Mesenchymal stem cell (in vitro differentiated cells and primary cell): ENCODE results near the gene B4GALNT2.

Experiments
- DNase-seq: peaks from one replicate; pipeline ENCODE4 v3.0.0-alpha.2; 2013
- H2AFZ ChIP-seq: one replicate; pipeline ENCODE4 v1.6.1; 2013; ENCODE audit warnings: low read depth, mild to moderate bottlenecking, control low read depth, inconsistent platforms, low read length, moderate library complexity
- H2AK5ac ChIP-seq: 2 replicates; pipeline ENCODE4 v1.6.1; 2013; ENCODE audit warnings: low read length, moderate library complexity, mild to moderate bottlenecking, inconsistent platforms; ENCODE audit not compliant: severe bottlenecking
- H2BK120ac ChIP-seq: one replicate; pipeline ENCODE4 v1.6.1; 2013; ENCODE audit warnings: low read depth, mild to moderate bottlenecking, inconsistent platforms, low read length, moderate library complexity
- H2BK12ac ChIP-seq, 2 experiments: one replicate each; pipeline ENCODE4 v1.6.1; 2013; ENCODE audit warnings: inconsistent platforms in 2 of 2, low read length in 2 of 2, mild to moderate bottlenecking in 2 of 2, moderate library complexity in 2 of 2, control low read depth in 1 of 2
- H2BK15ac ChIP-seq: one replicate; pipeline ENCODE4 v1.6.1; 2013; ENCODE audit warnings: mild to moderate bottlenecking, low read depth, inconsistent platforms; ENCODE audit not compliant: poor library complexity, severe bottlenecking
- H2BK5ac ChIP-seq: 2 replicates; pipeline ENCODE4 v1.6.1; 2013; ENCODE audit warnings: low read depth, mild to moderate bottlenecking, low read length, control low read depth, inconsistent platforms; ENCODE audit not compliant: poor library complexity, severe bottlenecking
- H3K14ac ChIP-seq, 2 experiments: one replicate each; pipeline ENCODE4 v1.6.1; 2013; ENCODE audit warnings: inconsistent platforms in 2 of 2, low read length in 2 of 2, control low read depth in 1 of 2, mild to moderate bottlenecking in 1 of 2, moderate library complexity in 1 of 2
- H3K18ac ChIP-seq, 2 experiments: one replicate each; pipeline ENCODE4 v1.6.1; 2013; ENCODE audit warnings: inconsistent platforms in 2 of 2, low read length in 2 of 2, control low read depth in 1 of 2, low read depth in 1 of 2, mild to moderate bottlenecking in 1 of 2
- H3K23ac ChIP-seq, 2 experiments: one replicate each; pipeline ENCODE4 v1.6.1; 2013; ENCODE audit warnings: inconsistent platforms in 2 of 2, low read length in 2 of 2, mild to moderate bottlenecking in 2 of 2, moderate library complexity in 2 of 2, control low read depth in 1 of 2
- H3K27ac ChIP-seq: 2 replicates; pipeline ENCODE4 v1.5.1; 2013; ENCODE audit warnings: mild to moderate bottlenecking, moderate library complexity, low read length, control low read depth, inconsistent platforms; ENCODE audit not compliant: poor library complexity, severe bottlenecking
- H3K27me3 ChIP-seq, 2 experiments: 2 replicates each; pipeline versions ENCODE4 v1.6.1 to v1.7.0; 2013; ENCODE audit warnings: low read length in 2 of 2, mild to moderate bottlenecking in 2 of 2, moderate library complexity in 2 of 2, control low read depth in 1 of 2, inconsistent platforms in 1 of 2; ENCODE audit not compliant: control insufficient read depth in 1 of 2, insufficient read depth in 1 of 2
- H3K36me3 ChIP-seq, 2 experiments: 2 replicates each; pipeline versions ENCODE4 v1.6.1 to v1.7.0; 2013; ENCODE audit warnings: low read length in 2 of 2, control low read depth in 1 of 2, inconsistent platforms in 1 of 2, low read depth in 1 of 2, mild to moderate bottlenecking in 1 of 2; ENCODE audit not compliant: insufficient read depth in 2 of 2, control insufficient read depth in 1 of 2
- H3K4ac ChIP-seq, 2 experiments: one replicate each; pipeline ENCODE4 v1.6.1; 2013; ENCODE audit warnings: inconsistent platforms in 2 of 2, low read length in 2 of 2, mild to moderate bottlenecking in 2 of 2, moderate library complexity in 2 of 2, control low read depth in 1 of 2, low read depth in 1 of 2
- H3K4me1 ChIP-seq: 2 replicates; pipeline ENCODE4 v1.6.1; 2013; ENCODE audit warnings: low read depth, low read length, control low read depth; ENCODE audit not compliant: control insufficient read depth, insufficient read depth
- H3K4me2 ChIP-seq: 2 replicates; pipeline ENCODE4 v1.6.1; 2013; ENCODE audit warnings: low read length, mild to moderate bottlenecking, inconsistent platforms; ENCODE audit not compliant: poor library complexity, severe bottlenecking
- H3K4me3 ChIP-seq, 2 experiments: 2 replicates each; pipeline versions ENCODE4 v1.5.1 to v1.7.0; 2013; ENCODE audit warnings: low read length in 2 of 2, mild to moderate bottlenecking in 2 of 2, control low read depth in 1 of 2, low read depth in 1 of 2; ENCODE audit not compliant: insufficient read depth in 1 of 2
- H3K79me1 ChIP-seq: replicated peaks from 2 replicates; pipeline ENCODE4 v1.6.1; 2013; ENCODE audit warnings: mild to moderate bottlenecking, control low read depth, low read length, inconsistent platforms; ENCODE audit not compliant: poor library complexity, severe bottlenecking
- H3K9ac ChIP-seq: 2 replicates; pipeline ENCODE4 v1.7.0; 2013; ENCODE audit warnings: mild to moderate bottlenecking, low read length, moderate library complexity
- H3K9me3 ChIP-seq: 2 replicates; pipeline ENCODE4 v1.7.0; 2013; ENCODE audit warnings: mild to moderate bottlenecking, low read length; ENCODE audit not compliant: control insufficient read depth
- H4K8ac ChIP-seq: one replicate; pipeline ENCODE4 v1.6.1; 2013; ENCODE audit warnings: inconsistent platforms, mild to moderate bottlenecking, low read length, moderate library complexity
- H4K91ac ChIP-seq: one replicate; pipeline ENCODE4 v1.6.1; 2013; ENCODE audit warnings: mild to moderate bottlenecking, low read length, inconsistent platforms
- WGBS: methylation state at CpG from one replicate; pipeline ENCODE4 v1.1.7; 2013; ENCODE audit warnings: mixed read lengths; 5-methylcytosine and 5-hydroxymethylcytosine counted together

B4GALNT2 gene

DNA sequence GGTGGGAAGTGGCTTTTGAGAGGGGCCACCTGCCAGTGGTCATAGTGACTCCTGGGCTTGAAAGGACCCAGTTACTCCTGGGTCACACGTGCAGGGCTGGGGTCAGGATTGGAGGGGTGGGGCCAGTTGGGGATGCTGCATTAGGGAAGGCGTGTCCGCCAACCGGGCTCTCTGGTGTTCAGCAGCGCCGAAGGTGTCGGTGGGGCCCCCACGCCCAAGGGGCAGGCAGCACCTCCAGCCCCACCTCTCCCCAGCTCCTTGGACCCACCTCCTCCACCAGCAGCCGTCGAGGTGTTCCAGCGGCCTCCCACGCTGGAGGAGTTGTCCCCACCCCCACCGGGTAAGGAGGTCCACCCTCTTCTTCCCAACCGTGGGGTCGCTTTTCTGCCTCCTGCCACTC, 87.4 kb downstream of the B4GALNT2 start:
- Histone ChIP-seq H3K4me2 (no peak overlapping the region), H3K23ac (no peak overlapping the region), H3K14ac (peak overlapping the region in 1 of 2 experiments; percentile 42), H3K36me3 (peaks cover 0 to 20% of the 10 kb centered on the region in 2 experiments), H3K4me3 (no peak overlapping the region), H2BK15ac (no peak overlapping the region), H2AFZ (no peak overlapping the region), H3K9me3 (no peaks in the 10 kb centered on the region), H2AK5ac (no peak overlapping the region), H2BK12ac (no peak overlapping the region), H4K8ac (no peak overlapping the region), H3K27me3 (peaks cover 26 to 54% of the 10 kb centered on the region in 2 experiments), H3K9ac (no peak overlapping the region), H2BK5ac (no peak overlapping the region), H2BK120ac (no peak overlapping the region), H3K27ac (no peak overlapping the region), H3K4me1 (peaks cover 17% of the 10 kb centered on the region), H4K91ac (no peak overlapping the region), H3K79me1 (no peaks in the 10 kb centered on the region), H3K18ac (no peak overlapping the region), H3K4ac (no peak overlapping the region)
- DNase-seq: no peak
- 98% methylated on average over 14 of the region's 15 CpGs for WGBS

DNA sequence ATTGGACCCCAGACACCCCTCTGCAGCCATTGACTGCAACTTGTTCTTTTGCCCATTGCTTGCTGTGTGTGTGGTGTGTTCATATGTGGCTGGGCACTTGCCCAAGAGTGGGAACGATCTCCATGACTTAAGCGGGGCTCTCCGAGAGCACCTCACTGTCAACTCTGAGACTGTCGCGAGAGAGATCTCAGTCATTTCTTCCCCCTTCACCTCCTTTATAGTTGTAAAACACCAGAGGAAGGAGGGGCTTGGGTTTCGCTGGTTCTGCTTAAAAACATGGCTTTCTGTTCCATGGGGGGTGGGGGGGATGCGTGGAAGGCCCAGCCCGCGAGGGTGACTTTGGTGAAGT, 90.6 kb downstream of the B4GALNT2 start:
- peak overlapping the region in 1 of 2 experiments; percentile 18 for H3K4me3 ChIP-seq
- peaks cover 50 to 80% of the 10 kb centered on the region in 2 experiments for H3K27me3 ChIP-seq
- H2BK120ac ChIP-seq: no peak overlapping the region
- no peak overlapping the region for H3K23ac ChIP-seq
- no peak overlapping the region for H3K27ac ChIP-seq
- WGBS: 14% methylated on average over 4 of the region's 9 CpGs
- no peak overlapping the region for H2BK12ac ChIP-seq
- no peak overlapping the region for H2BK5ac ChIP-seq
- no peak overlapping the region for H4K91ac ChIP-seq
- no peaks in the 10 kb centered on the region for H3K79me1 ChIP-seq
- no peak overlapping the region for H2AK5ac ChIP-seq
- peak overlapping the region; percentile 7 for H3K4me2 ChIP-seq
- no peak overlapping the region for H2AFZ ChIP-seq
- H3K36me3 ChIP-seq: peaks cover 0 to 14% of the 10 kb centered on the region in 2 experiments
- no peak overlapping the region for H3K14ac ChIP-seq
- H2BK15ac ChIP-seq: no peak overlapping the region
- no peak overlapping the region for H3K4ac ChIP-seq
- H3K4me1 ChIP-seq: peaks cover 19% of the 10 kb centered on the region
- no peaks in the 10 kb centered on the region for H3K9me3 ChIP-seq
- H3K9ac ChIP-seq: no peak overlapping the region
- no peak overlapping the region for H4K8ac ChIP-seq
- DNase-seq: no peak
- no peak overlapping the region for H3K18ac ChIP-seq

DNA sequence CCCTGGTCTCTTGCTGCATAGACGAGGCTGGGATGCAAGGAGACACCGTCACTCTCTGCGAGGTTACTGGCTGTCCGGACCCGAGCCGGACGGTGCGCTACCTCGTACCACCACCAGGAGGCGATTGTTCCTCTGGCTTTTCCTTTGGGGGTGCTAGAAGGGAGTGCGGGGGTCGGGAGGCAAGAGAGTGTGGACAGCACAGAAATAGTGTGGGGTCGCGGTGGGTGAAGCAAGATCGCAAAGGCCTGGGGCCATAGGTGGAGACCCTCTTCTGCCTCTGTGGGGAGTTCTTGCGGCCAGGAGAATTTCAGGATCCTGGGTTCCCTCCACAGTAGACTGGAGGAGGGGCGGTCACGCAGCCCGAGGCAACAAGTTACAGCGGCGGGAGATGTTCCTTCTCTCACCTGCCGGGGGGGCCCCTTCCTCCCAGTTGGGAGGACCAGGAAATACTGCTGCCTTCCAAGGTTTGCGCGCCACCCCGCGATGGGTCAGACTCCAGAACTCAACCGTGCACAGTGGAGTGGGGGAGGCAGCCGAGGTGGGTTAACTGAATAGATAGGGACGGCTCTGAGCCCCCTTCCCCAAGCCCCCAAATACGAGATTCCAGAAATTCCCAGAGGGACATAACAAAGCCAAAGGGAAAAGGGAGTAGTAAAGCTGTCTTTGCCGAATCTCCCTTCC, 91.1 kb downstream of the B4GALNT2 start:
- peaks cover 50 to 78% of the 10 kb centered on the region in 2 experiments for H3K27me3 ChIP-seq

GRCh38 chr17:49224198-49224996, 91.8 kb downstream of the B4GALNT2 start:
- peak; percentile 23 for DNase-seq
- peaks cover 50 to 77% of the 10 kb centered on the region in 2 experiments for H3K27me3 ChIP-seq
- peaks cover 0 to 11% of the 10 kb centered on the region in 2 experiments for H3K36me3 ChIP-seq
- H4K8ac ChIP-seq: no peak overlapping the region
- H2AK5ac ChIP-seq: no peak overlapping the region
- H2BK5ac ChIP-seq: no peak overlapping the region
- H3K79me1 ChIP-seq: no peaks in the 10 kb centered on the region
- no peak overlapping the region for H2BK12ac ChIP-seq
- peaks cover 19% of the 10 kb centered on the region for H3K4me1 ChIP-seq
- WGBS: 6% methylated on average over 82 of the region's 95 CpGs
- peak overlapping the region in 1 of 2 experiments; percentile 6 for H3K23ac ChIP-seq
- no peak overlapping the region for H3K9ac ChIP-seq
- H3K18ac ChIP-seq: no peak overlapping the region
- no peak overlapping the region for H3K27ac ChIP-seq
- no peak overlapping the region for H3K4ac ChIP-seq
- H3K14ac ChIP-seq: no peak overlapping the region
- H3K4me2 ChIP-seq: peak overlapping the region; percentile 70
- H2BK120ac ChIP-seq: no peak overlapping the region
- no peaks in the 10 kb centered on the region for H3K9me3 ChIP-seq
- H2BK15ac ChIP-seq: no peak overlapping the region
- H4K91ac ChIP-seq: no peak overlapping the region
- H2AFZ ChIP-seq: no peak overlapping the region
- H3K4me3 ChIP-seq: peak overlapping the region in 1 of 2 experiments; percentile 11

More for the DNA sequence above, 91.1 kb downstream of the B4GALNT2 start:
- peak; percentile 38 for DNase-seq
- no peak overlapping the region for H2BK5ac ChIP-seq
- H3K4me1 ChIP-seq: peaks cover 19% of the 10 kb centered on the region
- no peak overlapping the region for H2BK12ac ChIP-seq
- peak overlapping the region in 1 of 2 experiments; percentile 18 for H3K4me3 ChIP-seq
- 5% methylated on average over 28 of the region's 31 CpGs for WGBS
- no peak overlapping the region for H3K4ac ChIP-seq
- peak overlapping the region; percentile 70 for H3K4me2 ChIP-seq
- no peak overlapping the region for H2AK5ac ChIP-seq
- no peak overlapping the region for H3K27ac ChIP-seq
- H2BK15ac ChIP-seq: peak overlapping the region; percentile 34
- H3K18ac ChIP-seq: no peak overlapping the region
- H3K79me1 ChIP-seq: no peaks in the 10 kb centered on the region
- no peak overlapping the region for H4K91ac ChIP-seq
- H3K14ac ChIP-seq: no peak overlapping the region
- no peak overlapping the region for H2BK120ac ChIP-seq
- H4K8ac ChIP-seq: no peak overlapping the region
- no peaks in the 10 kb centered on the region for H3K9me3 ChIP-seq
- H3K36me3 ChIP-seq: peaks cover 0 to 12% of the 10 kb centered on the region in 2 experiments
- H2AFZ ChIP-seq: no peak overlapping the region
- no peak overlapping the region for H3K9ac ChIP-seq
- H3K23ac ChIP-seq: no peak overlapping the region
